ENCODE data around the gene ESRRB. TPM values are rescaled to one million over a fixed set of nuclear protein-coding genes. Genes with fewer than 3 reads are reported as not detected.
A peak's percentile ranks its signal among the peaks of the same experiment; 100 is the strongest.

Gene ESRRB
- total RNA-seq, 1 donor from 2014 or later, result 0.74 TPM

GRCh38 chr14:76510181-76510580 is 134.2 kb downstream of the ESRRB start:
- H3K27ac ChIP-seq, result no peak overlapping the region
- TF ChIP-seq POLR2AphosphoS5 (IDR thresholded peaks at IDR 0.05; ENCODE audit: insufficient read depth in 1 of 2, low read depth in 1 of 2), result no peak
- no peak for TF ChIP-seq CTCF (IDR thresholded peaks at IDR 0.05)
- no peaks in the 10 kb centered on the region for H3K9me3 ChIP-seq
- intact Hi-C loops (cut with DNase I), result no loop called here
- DNase-seq (ENCODE audit: extremely low spot score in 2 of 2), result no peak
- H3K36me3 ChIP-seq, result no peaks in the 10 kb centered on the region
- no peaks in the 10 kb centered on the region for H3K27me3 ChIP-seq
- H3K4me1 ChIP-seq, result no peaks in the 10 kb centered on the region
- no peak overlapping the region for H3K4me3 ChIP-seq

- no peak for DNase-seq (ENCODE audit: extremely low spot score in 2 of 2)
- Histone ChIP-seq H3K27ac (no peak overlapping the region), H3K27me3 (no peaks in the 10 kb centered on the region), H3K4me3 (no peak overlapping the region), H3K36me3 (no peaks in the 10 kb centered on the region), H3K9me3 (no peaks in the 10 kb centered on the region), H3K4me1 (no peaks in the 10 kb centered on the region)
- TF ChIP-seq POLR2A (IDR thresholded peaks at IDR 0.05), result no peak
- no peak for TF ChIP-seq CTCF (IDR thresholded peaks at IDR 0.05)
- TF ChIP-seq POLR2AphosphoS5 (IDR thresholded peaks at IDR 0.05; ENCODE audit: insufficient read depth in 1 of 2, low read depth in 1 of 2), result no peak
- intact Hi-C loops (cut with DNase I), result no loop called here
Observed at GRCh38 chr14:76514213-76514998, 138.5 kb downstream of the ESRRB start.

GRCh38 chr14:76516884-76517283 is 140.9 kb downstream of the ESRRB start:
- no peak for DNase-seq (ENCODE audit: extremely low spot score in 2 of 2)
- Histone ChIP-seq H3K27ac (no peak overlapping the region), H3K36me3 (no peaks in the 10 kb centered on the region), H3K9me3 (no peaks in the 10 kb centered on the region), H3K4me3 (no peak overlapping the region), H3K27me3 (no peaks in the 10 kb centered on the region), H3K4me1 (no peaks in the 10 kb centered on the region)
- intact Hi-C loops (cut with DNase I), result no loop called here
- TF ChIP-seq POLR2A (IDR thresholded peaks at IDR 0.05) (no peak), POLR2AphosphoS5 (IDR thresholded peaks at IDR 0.05; ENCODE audit: insufficient read depth in 1 of 2, low read depth in 1 of 2) (peak in 1 of 2 donors; percentile 66), CTCF (IDR thresholded peaks at IDR 0.05) (no peak)

GRCh38 chr14:76518366-76518765 is 142.4 kb downstream of the ESRRB start:
- intact Hi-C loops (cut with DNase I), result no loop called here
- DNase-seq (ENCODE audit: extremely low spot score in 2 of 2), result no peak
- no peaks in the 10 kb centered on the region for H3K27me3 ChIP-seq
- no peak overlapping the region for H3K27ac ChIP-seq
- H3K36me3 ChIP-seq, result no peaks in the 10 kb centered on the region
- no peak for TF ChIP-seq CTCF (IDR thresholded peaks at IDR 0.05)
- H3K9me3 ChIP-seq, result no peaks in the 10 kb centered on the region
- no peaks in the 10 kb centered on the region for H3K4me1 ChIP-seq
- H3K4me3 ChIP-seq, result no peak overlapping the region

- Histone ChIP-seq H3K9me3 (no peaks in the 10 kb centered on the region), H3K36me3 (no peaks in the 10 kb centered on the region), H3K27ac (no peak overlapping the region), H3K4me1 (no peaks in the 10 kb centered on the region), H3K4me3 (no peak overlapping the region), H3K27me3 (no peaks in the 10 kb centered on the region)
- TF ChIP-seq POLR2A (IDR thresholded peaks at IDR 0.05) (no peak), CTCF (IDR thresholded peaks at IDR 0.05) (no peak), POLR2AphosphoS5 (IDR thresholded peaks at IDR 0.05; ENCODE audit: insufficient read depth in 1 of 2, low read depth in 1 of 2) (no peak)
- no peak for DNase-seq (ENCODE audit: extremely low spot score in 2 of 2)
- intact Hi-C loops (cut with DNase I), result no loop called here
Observed at GRCh38 chr14:76525106-76525821, 149.3 kb downstream of the ESRRB start.

Measured in vagina (tissue), 2 donors.